ENCODE measurements around the gene GSTCD. TPM values are rescaled to one million over a fixed set of nuclear protein-coding genes. Genes with fewer than 3 reads are reported as not detected.
A peak's percentile ranks its signal among the peaks of the same experiment; 100 is the strongest.

Gene GSTCD
- total RNA-seq, 5 donors from 2014 or later (not counting 1 experiment from before 2014, with no cell fraction given) = 5.1 to 7.5 (median 5.2) TPM

- H3K27me3 Mint-ChIP-seq = peaks cover 54 to 59% of the 10 kb centered on the region in 2 donors
- Histone ChIP-seq H3K4me1 (ENCODE audit: control insufficient read depth in 1 of 2, extremely low read depth in 1 of 2, insufficient read depth in 2 of 2, low read length in 2 of 2) (peaks cover 0 to 2% of the 10 kb centered on the region in 2 experiments), H3K9me3 (no peaks in the 10 kb centered on the region), H3K36me3 (ENCODE audit: control insufficient read depth in 2 of 2, extremely low read depth in 1 of 2, insufficient read depth in 1 of 2, low read length in 1 of 2) (no peaks in the 10 kb centered on the region), H3K27ac (ENCODE audit: low read length) (no peak within 1 kb of the TSS), H3K4me3 (ENCODE audit: control insufficient read depth in 1 of 2, extremely low read depth in 1 of 2, low read length in 1 of 2) (peak within 1 kb of the TSS in 1 of 2 donors; percentile 7), H3K27me3 (replicated peaks in 1 of 2; ENCODE audit: control insufficient read depth in 2 of 2, extremely low read depth in 1 of 2, insufficient read depth in 2 of 2, low read length in 1 of 2) (peaks cover 18 to 29% of the 10 kb centered on the region in 2 experiments)
- ATAC-seq (replicated peaks in 1 of 4) = peak in 1 of 4 experiments; percentile 36
- ChIA-PET POLR2A (no interaction called here), CTCF (no interaction called here)
- H3K36me3 Mint-ChIP-seq = no peaks in the 10 kb centered on the region
- WGBS (ENCODE audit: insufficient coverage) = 5% methylated on average over 51 of the region's 56 CpGs
- H3K4me3 Mint-ChIP-seq = peak within 1 kb of the TSS in 1 of 3 donors; percentile 13
- H3K9me3 Mint-ChIP-seq = peaks cover 0 to 5% (median 0%) of the 10 kb centered on the region in 3 donors
- no peak for DNase-seq
- H3K4me1 Mint-ChIP-seq = peaks cover 6 to 13% (median 7%) of the 10 kb centered on the region in 3 donors
- no peak within 1 kb of the TSS for H3K27ac Mint-ChIP-seq
These were observed 186.3 kb downstream of the GSTCD start, which contains the start of gene NPNT for GRCh38 chr4:105894660-105895582. Gene NPNT (plus strand): TSS chr4:105895471. CDS start chr4:105895653, 182 bp downstream.

GRCh38 chr4:105895583-105896460, 187.2 kb downstream of the GSTCD start:
- Histone ChIP-seq H3K27ac (ENCODE audit: low read length) (no peak overlapping the region), H3K4me3 (ENCODE audit: control insufficient read depth in 1 of 2, extremely low read depth in 1 of 2, low read length in 1 of 2) (peak overlapping the region in 1 of 2 donors; percentile 7), H3K9me3 (no peaks in the 10 kb centered on the region), H3K4me1 (ENCODE audit: control insufficient read depth in 1 of 2, extremely low read depth in 1 of 2, insufficient read depth in 2 of 2, low read length in 2 of 2) (peaks cover 0 to 2% of the 10 kb centered on the region in 2 experiments), H3K36me3 (ENCODE audit: control insufficient read depth in 2 of 2, extremely low read depth in 1 of 2, insufficient read depth in 1 of 2, low read length in 1 of 2) (no peaks in the 10 kb centered on the region), H3K27me3 (replicated peaks in 1 of 2; ENCODE audit: control insufficient read depth in 2 of 2, extremely low read depth in 1 of 2, insufficient read depth in 2 of 2, low read length in 1 of 2) (peaks cover 18 to 29% of the 10 kb centered on the region in 2 experiments)
- Mint-ChIP-seq H3K4me1 (peaks cover 6 to 13% (median 7%) of the 10 kb centered on the region in 3 donors), H3K9me3 (no peaks in the 10 kb centered on the region), H3K27me3 (peaks cover 60 to 66% of the 10 kb centered on the region in 2 donors), H3K27ac (no peak overlapping the region), H3K36me3 (no peaks in the 10 kb centered on the region), H3K4me3 (peak overlapping the region in 1 of 3 donors; percentile 13)
- 4% methylated on average over 71 of the region's 84 CpGs for WGBS (ENCODE audit: insufficient coverage)
- ChIA-PET CTCF (no interaction called here), POLR2A (no interaction called here)
- no peak for ATAC-seq (replicated peaks in 1 of 4)
- DNase-seq = no peak

GRCh38 chr4:105896461-105896942, 187.9 kb downstream of the GSTCD start:
- 7% methylated on average over 15 of the region's 22 CpGs for WGBS (ENCODE audit: insufficient coverage)
- ChIA-PET CTCF (no interaction called here), POLR2A (no interaction called here)
- peak overlapping the region in 2 of 3 donors; percentile 10 to 13 for H3K4me3 Mint-ChIP-seq
- H3K4me1 Mint-ChIP-seq = peaks cover 6 to 13% (median 7%) of the 10 kb centered on the region in 3 donors
- H3K9me3 Mint-ChIP-seq = no peaks in the 10 kb centered on the region
- H3K9me3 ChIP-seq = no peaks in the 10 kb centered on the region
- DNase-seq (no peak), ATAC-seq (replicated peaks in 1 of 4) (no peak)
- peak overlapping the region in 1 of 2 donors; percentile 7 for H3K4me3 ChIP-seq (ENCODE audit: control insufficient read depth in 1 of 2, extremely low read depth in 1 of 2, low read length in 1 of 2)
- H3K27ac ChIP-seq (ENCODE audit: low read length) = no peak overlapping the region
- H3K27me3 ChIP-seq (replicated peaks in 1 of 2; ENCODE audit: control insufficient read depth in 2 of 2, extremely low read depth in 1 of 2, insufficient read depth in 2 of 2, low read length in 1 of 2) = peaks cover 20 to 29% of the 10 kb centered on the region in 2 experiments
- no peaks in the 10 kb centered on the region for H3K36me3 ChIP-seq (ENCODE audit: control insufficient read depth in 2 of 2, extremely low read depth in 1 of 2, insufficient read depth in 1 of 2, low read length in 1 of 2)
- no peaks in the 10 kb centered on the region for H3K36me3 Mint-ChIP-seq
- peaks cover 60 to 66% of the 10 kb centered on the region in 2 donors for H3K27me3 Mint-ChIP-seq
- H3K27ac Mint-ChIP-seq = peak overlapping the region in 1 of 2 donors; percentile 21
- peaks cover 0 to 2% of the 10 kb centered on the region in 2 experiments for H3K4me1 ChIP-seq (ENCODE audit: control insufficient read depth in 1 of 2, extremely low read depth in 1 of 2, insufficient read depth in 2 of 2, low read length in 2 of 2)

Other genes with a start within 250 kb of the GSTCD start
- gene PPA2, start 234.7 kb upstream of the GSTCD start, total RNA-seq = 10 to 100 TPM; 43.0 to 56.4 (median 52.6) TPM
- not detected for gene ARHGEF38, start 156.2 kb upstream of the GSTCD start, total RNA-seq
- gene INTS12, start 95 bp upstream of the GSTCD start, total RNA-seq = 10 to 100 TPM; 14.5 to 23.8 (median 17.3) TPM
- under 1 TPM in 3 of 5 donors, not detected in 2; 0.32 to 0.88 (median 0.33) TPM for gene NPNT, start 186.7 kb downstream of the GSTCD start, total RNA-seq